WTC11 (cell line): ENCODE measurements around the gene SOX18. TPM values are rescaled to one million over a fixed set of nuclear protein-coding genes. Genes with fewer than 3 reads are reported as not detected.
A peak's percentile ranks its signal among the peaks of the same experiment; 100 is the strongest.

Source experiments
- ATAC-seq: fragments of 200-7000 bp; cut with Tn5 transposase; 2 replicates; pipeline ENCODE4 v1.10.0; 2021; ENCODE audit warnings: mild to moderate bottlenecking, moderate library complexity
- CTCF ChIA-PET: fragments of 300-600 bp; sonication (Branson Sonifier 250); formaldehyde crosslinking; loops from one replicate; lab custom pipeline; 2021; ENCODE audit warnings: antibody characterized with exemption; lab: Charles Lee
- POLR2A ChIA-PET: fragments of 350-600 bp; sonication (Branson Sonifier 250); formaldehyde crosslinking; loops from one replicate; lab custom pipeline; 2021; ENCODE audit warnings: antibody characterized with exemption; lab: Charles Lee
- DNase-seq: peaks from one replicate; pipeline ENCODE4 v3.0.0; 2021; ENCODE audit warnings: low spot score
- H3K27ac Mint-ChIP-seq: 2 replicates; pipeline ENCODE4 v1.8.0; 2021; ENCODE audit warnings: mixed read lengths
- H3K27me3 Mint-ChIP-seq: 2 replicates; pipeline ENCODE4 v1.8.0; 2021; ENCODE audit warnings: low read depth, mild to moderate bottlenecking, moderate library complexity, mixed read lengths
- H3K36me3 Mint-ChIP-seq: 2 replicates; pipeline ENCODE4 v1.8.0; 2021; ENCODE audit warnings: mixed read lengths
- H3K4me1 Mint-ChIP-seq: 2 replicates; pipeline ENCODE4 v1.8.0; 2022; ENCODE audit warnings: mixed read lengths
- H3K4me3 Mint-ChIP-seq: 2 replicates; pipeline ENCODE4 v1.8.0; 2021; ENCODE audit warnings: mild to moderate bottlenecking, moderate library complexity, mixed read lengths
- H3K9me3 Mint-ChIP-seq: 2 replicates; pipeline ENCODE4 v1.8.0; 2021; ENCODE audit warnings: mixed read lengths
- ATF1 ChIP-seq: sonication (generic); formaldehyde crosslinking; IDR thresholded peaks from 2 replicates; pipeline ENCODE4 v1.8.1; 2023; ENCODE audit warnings: mild to moderate bottlenecking, moderate library complexity, missing genetic modification reagents
- CDX4 ChIP-seq: fragments of 250-450 bp; sonication (Bioruptor Pico); IDR thresholded peaks from 2 replicates; pipeline ENCODE4 v1.9.0; 2021; ENCODE audit warnings: moderate library complexity, mild to moderate bottlenecking, inconsistent platforms, borderline replicate concordance
- CREB1 ChIP-seq: sonication (generic); formaldehyde crosslinking; IDR thresholded peaks from 2 replicates; pipeline ENCODE4 v1.8.0; 2023; ENCODE audit warnings: mild to moderate bottlenecking, missing genetic modification reagents
- CTCF ChIP-seq: fragments of 200-600 bp; IDR thresholded peaks from 2 replicates; pipeline ENCODE4 v1.8.0; 2022; ENCODE audit warnings: antibody characterized with exemption
- ELF4 ChIP-seq: sonication (generic); formaldehyde crosslinking; IDR thresholded peaks from 2 replicates; pipeline ENCODE4 v1.8.1; 2022; ENCODE audit warnings: low read depth, mild to moderate bottlenecking, moderate library complexity, missing genetic modification reagents
- FOXP1 ChIP-seq: sonication (generic); formaldehyde crosslinking; IDR thresholded peaks from 2 replicates; pipeline ENCODE4 v1.8.0; 2022; ENCODE audit warnings: missing genetic modification reagents, mild to moderate bottlenecking, moderate library complexity, borderline replicate concordance
- HMGXB4 ChIP-seq: sonication (generic); formaldehyde crosslinking; IDR thresholded peaks from 2 replicates; pipeline ENCODE4 v1.8.1; 2023; ENCODE audit warnings: mild to moderate bottlenecking, moderate library complexity, missing genetic modification reagents
- IRF2 ChIP-seq: sonication (generic); formaldehyde crosslinking; IDR thresholded peaks from 2 replicates; pipeline ENCODE4 v1.8.0; 2022; ENCODE audit warnings: low read depth, missing genetic modification reagents, borderline replicate concordance
- JUN ChIP-seq: sonication (generic); formaldehyde crosslinking; IDR thresholded peaks from 2 replicates; pipeline ENCODE4 v1.8.0; 2023; ENCODE audit warnings: mild to moderate bottlenecking, missing genetic modification reagents
- KAT7 ChIP-seq: sonication (generic); formaldehyde crosslinking; IDR thresholded peaks from 2 replicates; pipeline ENCODE4 v1.8.1; 2023; ENCODE audit warnings: missing genetic modification reagents, mild to moderate bottlenecking, borderline replicate concordance
- MAX ChIP-seq: sonication (generic); formaldehyde crosslinking; IDR thresholded peaks from 2 replicates; pipeline ENCODE4 v1.8.0; 2022; ENCODE audit warnings: mild to moderate bottlenecking, missing genetic modification reagents
- MLX ChIP-seq: sonication (generic); formaldehyde crosslinking; IDR thresholded peaks from 2 replicates; pipeline ENCODE4 v1.8.1; 2023; ENCODE audit warnings: mild to moderate bottlenecking, missing genetic modification reagents, moderate library complexity
- MYBL2 ChIP-seq: sonication (generic); formaldehyde crosslinking; IDR thresholded peaks from 2 replicates; pipeline ENCODE4 v1.8.1; 2023; ENCODE audit warnings: mild to moderate bottlenecking, moderate library complexity, missing genetic modification reagents
- NFYB ChIP-seq: sonication (generic); formaldehyde crosslinking; conservative IDR thresholded peaks from 2 replicates; pipeline ENCODE4 v1.8.0; 2022; ENCODE audit warnings: low read depth, missing genetic modification reagents
- RELA ChIP-seq: sonication (generic); formaldehyde crosslinking; IDR thresholded peaks from 2 replicates; pipeline ENCODE4 v1.8.1; 2022; ENCODE audit warnings: missing genetic modification reagents, mild to moderate bottlenecking, borderline replicate concordance
- SOX15 ChIP-seq: fragments of 250-450 bp; sonication (Bioruptor Pico); IDR thresholded peaks from 2 replicates; pipeline ENCODE4 v1.9.0; 2021; ENCODE audit warnings: mild to moderate bottlenecking
- SP1 ChIP-seq: sonication (generic); formaldehyde crosslinking; conservative IDR thresholded peaks from 2 replicates; pipeline ENCODE4 v1.8.1; 2022; ENCODE audit warnings: missing genetic modification reagents
- TEAD4 ChIP-seq: sonication (generic); formaldehyde crosslinking; IDR thresholded peaks from 2 replicates; pipeline ENCODE4 v1.8.0; 2022; ENCODE audit warnings: mild to moderate bottlenecking, missing genetic modification reagents
- TP53 ChIP-seq: sonication (generic); formaldehyde crosslinking; IDR thresholded peaks from 2 replicates; pipeline ENCODE4 v1.8.1; 2023; ENCODE audit warnings: mild to moderate bottlenecking, missing genetic modification reagents
- USF1 ChIP-seq: sonication (generic); formaldehyde crosslinking; IDR thresholded peaks from 2 replicates; pipeline ENCODE4 v1.8.0; 2022; ENCODE audit warnings: mild to moderate bottlenecking, missing genetic modification reagents
- ZBTB43 ChIP-seq: sonication (generic); formaldehyde crosslinking; IDR thresholded peaks from 2 replicates; pipeline ENCODE4 v1.8.1; 2023; ENCODE audit warnings: mild to moderate bottlenecking, missing genetic modification reagents
- ZNF263 ChIP-seq: sonication (generic); formaldehyde crosslinking; IDR thresholded peaks from 2 replicates; pipeline ENCODE4 v1.8.1; 2022; ENCODE audit warnings: low read depth, mild to moderate bottlenecking, moderate library complexity, missing genetic modification reagents
- ZNF416 ChIP-seq: fragments of 250-450 bp; sonication (Bioruptor Pico); IDR thresholded peaks from 2 replicates; pipeline ENCODE4 v1.9.0; 2021; ENCODE audit warnings: mild to moderate bottlenecking, inconsistent platforms
- ZNF423 ChIP-seq: fragments of 250-450 bp; sonication (Bioruptor Pico); IDR thresholded peaks from 2 replicates; pipeline ENCODE4 v2.1.2; 2022; ENCODE audit warnings: mild to moderate bottlenecking, moderate library complexity
- ZNF512 ChIP-seq: sonication (generic); formaldehyde crosslinking; IDR thresholded peaks from 2 replicates; pipeline ENCODE4 v1.8.1; 2022; ENCODE audit warnings: missing genetic modification reagents, borderline replicate concordance
- total RNA-seq: library from RNA; stranded (reverse); gene quantifications from 3 replicates; pipeline ENCODE4 v1.2.3, GENCODE V29; 2021

SOX18 gene
- total RNA-seq, 1 experiment from 2014 or later, result 0.81 TPM

- H3K27me3 Mint-ChIP-seq, result peaks cover 43% of the 10 kb centered on the region
Measured at GRCh38 chr20:64038565-64039292, 10.7 kb downstream of the SOX18 start.

More at GRCh38 chr20:64038565-64039292, 10.7 kb downstream of the SOX18 start:
- H3K4me3 Mint-ChIP-seq, result peak overlapping the region; percentile 54
- ATAC-seq (peak; percentile 68), DNase-seq (peak; percentile 89)
- peaks cover 2% of the 10 kb centered on the region; the same call in 1 of the 2 replicates for H3K36me3 Mint-ChIP-seq
- H3K9me3 Mint-ChIP-seq, result no peaks in the 10 kb centered on the region
- TF ChIP-seq ZNF512, result no peak
- TF ChIP-seq TP53 (CRISPR knock-in tag), result 0 out of 2 replicates have a peak, but pooled peaks have one; percentile 24
- no peak for TF ChIP-seq CREB1 (CRISPR knock-in tag)
- no peak for TF ChIP-seq MLX (CRISPR knock-in tag)
- TF ChIP-seq KAT7 (CRISPR knock-in tag), result peak; percentile 62; the same call in 1 of the 2 replicates
- TF ChIP-seq TEAD4 (CRISPR knock-in tag), result no peak
- no peak for TF ChIP-seq NFYB (CRISPR knock-in tag)
- no peak for TF ChIP-seq USF1 (CRISPR knock-in tag)
- no peak for TF ChIP-seq CDX4 (CRISPR knock-in tag)
- TF ChIP-seq JUN (CRISPR knock-in tag), result no peak
- TF ChIP-seq HMGXB4 (CRISPR knock-in tag), result peak; percentile 80; the same call in 1 of the 2 replicates
- peak; percentile 71; the same call in 1 of the 2 replicates for TF ChIP-seq ZBTB43
- peak; percentile 32; the same call in 1 of the 2 replicates for TF ChIP-seq FOXP1 (CRISPR knock-in tag)
- peak; percentile 61 for TF ChIP-seq MAX
- no peak for TF ChIP-seq RELA (CRISPR knock-in tag)
- TF ChIP-seq ZNF416, result no peak
- peak; percentile 83 for TF ChIP-seq MYBL2 (CRISPR knock-in tag)
- TF ChIP-seq SOX15 (CRISPR knock-in tag), result no peak
- TF ChIP-seq IRF2 (CRISPR knock-in tag), result no peak
- peak; percentile 83 for TF ChIP-seq ZNF423
- TF ChIP-seq ATF1 (CRISPR knock-in tag), result no peak
- peak; percentile 58 for TF ChIP-seq CTCF
- peak; percentile 60; the same call in 1 of the 2 replicates for TF ChIP-seq ELF4 (CRISPR knock-in tag)
- TF ChIP-seq SP1, result peak; percentile 83
- peak; percentile 62 for TF ChIP-seq ZNF263
- ChIA-PET CTCF (interaction anchor here (0.6 to 6.1 kb wide), 27 partner anchors 9 to 150 kb away, joined by 3 to 53 read pairs (median 5); partner anchors contain the start of genes LKAAEAR1, OPRL1, PRPF6 and RGS19), POLR2A (no interaction called here)
- peaks cover 28% of the 10 kb centered on the region for H3K4me1 Mint-ChIP-seq
- H3K27ac Mint-ChIP-seq, result no peak overlapping the region
